Gastroesophageal sphincter (tissue), 4 donors: ENCODE measurements around the gene AMPD2. TPM values are rescaled to one million over a fixed set of nuclear protein-coding genes. Genes with fewer than 3 reads are reported as not detected.
A peak's percentile ranks its signal among the peaks of the same experiment; 100 is the strongest.

Experiments
- ATAC-seq: fragments of 150-250 bp; one replicate; pipeline ENCODE4 v1.9.1; 2016; ENCODE audit warnings: mild to moderate bottlenecking, moderate library complexity
- H3K27ac ChIP-seq, 4 donors: fragments of 200-600 bp; sonication (generic) in 3 of 4; 1 replicate in 3 of 4; 2 replicates in 1 of 4; pipeline ENCODE4 v1.5.1; 2016 to 2019
- H3K27me3 ChIP-seq: fragments of 200-600 bp; sonication (generic); one replicate; pipeline ENCODE4 v1.5.1; 2019
- H3K36me3 ChIP-seq, 2 donors: fragments of 200-600 bp; sonication (generic); one replicate each; pipeline ENCODE4 v1.5.1; 2019; ENCODE audit warnings: control low read depth in 1 of 2
- H3K4me1 ChIP-seq, 3 donors: fragments of 200-600 bp; sonication (generic); 1 replicate in 2 of 3; 2 replicates in 1 of 3; pipeline ENCODE4 v1.5.1; 2016 to 2019; ENCODE audit warnings: control low read depth in 2 of 3
- H3K4me3 ChIP-seq, 2 donors: fragments of 200-600 bp; sonication (generic); one replicate each; pipeline ENCODE4 v1.5.1; 2019; ENCODE audit warnings: mild to moderate bottlenecking in 1 of 2, moderate library complexity in 1 of 2
- H3K9me3 ChIP-seq, 3 donors: fragments of 200-600 bp; sonication (generic); one replicate each; pipeline ENCODE4 v1.5.1; 2017 to 2019; ENCODE audit warnings: control low read depth in 2 of 3
- CTCF ChIP-seq, 4 experiments: fragments of 200-600 bp in 2 of 4; fragments of 450-650 bp in 2 of 4; sonication (generic) in 1 of 4; IDR thresholded peaks; one replicate each; pipeline ENCODE4 v1.5.1; 2017 to 2019; ENCODE audit warnings: antibody characterized with exemption in 4 of 4, mild to moderate bottlenecking in 2 of 4, moderate library complexity in 2 of 4
- EP300 ChIP-seq: sonication (generic); formaldehyde crosslinking; IDR thresholded peaks from one replicate; pipeline ENCODE4 v1.6.1; 2017; ENCODE audit warnings: antibody characterized with exemption, mild to moderate bottlenecking
- POLR2A ChIP-seq, 2 donors: fragments of 450-650 bp; IDR thresholded peaks; one replicate each; pipeline ENCODE4 v1.6.1; 2017; ENCODE audit warnings: antibody characterized with exemption in 2 of 2, mild to moderate bottlenecking in 2 of 2, moderate library complexity in 1 of 2
- POLR2AphosphoS5 ChIP-seq: sonication (generic); formaldehyde crosslinking; IDR thresholded peaks from one replicate; pipeline ENCODE4 v1.6.1; 2017; ENCODE audit warnings: antibody characterized with exemption
- WGBS, 2 donors: methylation state at CpG; one replicate each; pipeline ENCODE4 v1.1.5; 2018; ENCODE audit warnings: low coverage in 1 of 2; 5-methylcytosine and 5-hydroxymethylcytosine counted together
- total RNA-seq, 4 donors: library from RNA; depleted of rRNA; stranded (reverse); fragments of >200 nt; gene quantifications; one replicate each; pipeline ENCODE4 v1.1.0, GENCODE V29; 2016

Gene AMPD2
- 10 to 100 TPM; 28.9 to 38.0 (median 35.6) TPM for total RNA-seq

GRCh38 chr1:109619576-109620400 lies at the start of gene AMPD2, which contains the start of gene GNAT2:
TSS of gene AMPD2 (plus strand) at chr1:109619837. CDS start at chr1:109621176, 1,339 bp downstream.
TSS of gene GNAT2 (minus strand) at chr1:109619616. CDS start at chr1:109612870, 6,746 bp downstream.
- no peaks in the 10 kb centered on the region for H3K9me3 ChIP-seq
- peak within 1 kb of the TSS; percentile 37 to 66 for H3K4me3 ChIP-seq
- 0% methylated on average over 15 of the region's 47 CpGs; no CpG with 5 or more reads in 1 of the 2 donors for WGBS, 2 donors
- peak within 1 kb of the TSS; percentile 17 to 85 (median 82) for H3K27ac ChIP-seq
- TF ChIP-seq POLR2A (IDR thresholded peaks at IDR 0.05) (peak in 1 of 2 donors; percentile 39), POLR2AphosphoS5 (peak; percentile 64), EP300 (no peak)
- no peaks in the 10 kb centered on the region for H3K27me3 ChIP-seq
- H3K4me1 ChIP-seq = peaks cover 0 to 61% (median 37%) of the 10 kb centered on the region in 3 donors
- no peaks in the 10 kb centered on the region for H3K36me3 ChIP-seq
- ATAC-seq = peak; percentile 67

GRCh38 chr1:109570414-109570813 lies 49.2 kb upstream of the AMPD2 start:
- Histone ChIP-seq H3K4me1 (peaks cover 14 to 77% (median 17%) of the 10 kb centered on the region in 3 donors), H3K9me3 (no peaks in the 10 kb centered on the region), H3K27me3 (no peaks in the 10 kb centered on the region), H3K27ac (no peak overlapping the region), H3K36me3 (peaks cover 0 to 10% of the 10 kb centered on the region in 2 donors), H3K4me3 (no peak overlapping the region)
- ATAC-seq = no peak
- TF ChIP-seq EP300 (no peak), CTCF (IDR thresholded peaks at IDR 0.05) (no peak), POLR2A (IDR thresholded peaks at IDR 0.05) (no peak), POLR2AphosphoS5 (no peak)
- WGBS, 2 donors = 33 to 48% methylated on average over 2 to 3 of the region's 3 CpGs

- ATAC-seq = no peak
- no peak for TF ChIP-seq POLR2AphosphoS5
- TF ChIP-seq POLR2A (IDR thresholded peaks at IDR 0.05) = no peak
- no peak for TF ChIP-seq EP300
- Histone ChIP-seq H3K4me3 (no peak overlapping the region), H3K27me3 (no peaks in the 10 kb centered on the region), H3K4me1 (peaks cover 10 to 57% (median 10%) of the 10 kb centered on the region in 3 donors), H3K27ac (no peak overlapping the region), H3K9me3 (no peaks in the 10 kb centered on the region), H3K36me3 (peaks cover 0 to 25% of the 10 kb centered on the region in 2 donors)
- WGBS, 2 donors = 61 to 72% methylated on average over 2 of the region's 2 CpGs
Observed at GRCh38 chr1:109573785-109574184, 45.9 kb upstream of the AMPD2 start.

GRCh38 chr1:109578947-109579443 lies 40.6 kb upstream of the AMPD2 start:
- peaks cover 0 to 64% of the 10 kb centered on the region in 2 donors for H3K36me3 ChIP-seq

GRCh38 chr1:109579491-109579890 lies 40.1 kb upstream of the AMPD2 start:
- no peak overlapping the region for H3K4me3 ChIP-seq
- no peaks in the 10 kb centered on the region for H3K27me3 ChIP-seq
- 17 to 36% methylated on average over 1 of the region's 1 CpG for WGBS, 2 donors
- H3K9me3 ChIP-seq = no peaks in the 10 kb centered on the region
- peaks cover 0 to 68% of the 10 kb centered on the region in 2 donors for H3K36me3 ChIP-seq
- TF ChIP-seq CTCF (IDR thresholded peaks at IDR 0.05) (no peak), EP300 (no peak), POLR2AphosphoS5 (peak; percentile 33), POLR2A (IDR thresholded peaks at IDR 0.05) (no peak)
- H3K27ac ChIP-seq = peak overlapping the region; percentile 44 to 76 (median 70)
- ATAC-seq = no peak
- peaks cover 4 to 26% (median 7%) of the 10 kb centered on the region in 3 donors for H3K4me1 ChIP-seq

More at GRCh38 chr1:109578947-109579443, 40.6 kb upstream of the AMPD2 start:
- Histone ChIP-seq H3K27me3 (no peaks in the 10 kb centered on the region), H3K4me1 (peaks cover 4 to 28% (median 7%) of the 10 kb centered on the region in 3 donors), H3K9me3 (no peaks in the 10 kb centered on the region), H3K4me3 (no peak overlapping the region), H3K27ac (peak overlapping the region; percentile 44 to 76 (median 70))
- WGBS, 2 donors = 20 to 24% methylated on average over 3 of the region's 3 CpGs
- no peak for ATAC-seq
- TF ChIP-seq POLR2A (IDR thresholded peaks at IDR 0.05) = no peak
- no peak for TF ChIP-seq EP300
- no peak for TF ChIP-seq POLR2AphosphoS5
- no peak for TF ChIP-seq CTCF (IDR thresholded peaks at IDR 0.05)
